Peyer's patch (tissue), 4 donors: ENCODE results near the gene OR5AN1. TPM values are rescaled to one million over a fixed set of nuclear protein-coding genes. Genes with fewer than 3 reads are reported as not detected.

Experiments
- DNase-seq, 3 donors: peaks; one replicate each; pipeline ENCODE4 v3.0.0-alpha.2; 2017 to 2019
- H3K27ac ChIP-seq, 4 donors: fragments of 200-600 bp; sonication (generic); one replicate each; pipeline ENCODE4 v1.5.1; 2016 to 2019
- H3K27me3 ChIP-seq, 2 donors: fragments of 200-600 bp; sonication (generic); one replicate each; pipeline ENCODE4 v1.5.1; 2019
- H3K36me3 ChIP-seq, 3 donors: fragments of 200-600 bp; sonication (generic); one replicate each; pipeline ENCODE4 v1.5.1; 2016 to 2019
- H3K4me1 ChIP-seq, 4 donors: fragments of 200-600 bp; sonication (generic); one replicate each; pipeline ENCODE4 v1.5.1; 2016 to 2019
- H3K4me3 ChIP-seq, 4 donors: fragments of 200-600 bp; sonication (generic); 1 replicate in 3 of 4; 2 replicates in 1 of 4; pipeline ENCODE4 v1.5.1; 2016 to 2019; ENCODE audit warnings: mild to moderate bottlenecking in 1 of 4
- H3K9me3 ChIP-seq, 4 donors: fragments of 200-600 bp; sonication (generic); one replicate each; pipeline ENCODE4 v1.5.1; 2016 to 2019; ENCODE audit warnings: mild to moderate bottlenecking in 1 of 4
- CTCF ChIP-seq, 6 experiments: fragments of 450-650 bp in 4 of 6; fragments of 200-600 bp in 2 of 6; sonication (generic) in 1 of 6; IDR thresholded peaks; one replicate each; pipeline ENCODE4 v1.5.1; 2017 to 2019; ENCODE audit warnings: antibody characterized with exemption in 6 of 6, mild to moderate bottlenecking in 3 of 6, moderate library complexity in 1 of 6
- POLR2A ChIP-seq, 2 donors: fragments of 450-650 bp; IDR thresholded peaks; one replicate each; pipeline ENCODE4 v1.5.1; 2017; ENCODE audit warnings: antibody characterized with exemption in 2 of 2, mild to moderate bottlenecking in 2 of 2, moderate library complexity in 2 of 2
- total RNA-seq, 4 donors: library from RNA; depleted of rRNA; stranded (reverse); fragments of >200 nt; gene quantifications; one replicate each; pipeline ENCODE4 v1.1.0, GENCODE V29; 2016

Gene OR5AN1
- total RNA-seq, 4 donors from 2014 or later: not detected

DNA sequence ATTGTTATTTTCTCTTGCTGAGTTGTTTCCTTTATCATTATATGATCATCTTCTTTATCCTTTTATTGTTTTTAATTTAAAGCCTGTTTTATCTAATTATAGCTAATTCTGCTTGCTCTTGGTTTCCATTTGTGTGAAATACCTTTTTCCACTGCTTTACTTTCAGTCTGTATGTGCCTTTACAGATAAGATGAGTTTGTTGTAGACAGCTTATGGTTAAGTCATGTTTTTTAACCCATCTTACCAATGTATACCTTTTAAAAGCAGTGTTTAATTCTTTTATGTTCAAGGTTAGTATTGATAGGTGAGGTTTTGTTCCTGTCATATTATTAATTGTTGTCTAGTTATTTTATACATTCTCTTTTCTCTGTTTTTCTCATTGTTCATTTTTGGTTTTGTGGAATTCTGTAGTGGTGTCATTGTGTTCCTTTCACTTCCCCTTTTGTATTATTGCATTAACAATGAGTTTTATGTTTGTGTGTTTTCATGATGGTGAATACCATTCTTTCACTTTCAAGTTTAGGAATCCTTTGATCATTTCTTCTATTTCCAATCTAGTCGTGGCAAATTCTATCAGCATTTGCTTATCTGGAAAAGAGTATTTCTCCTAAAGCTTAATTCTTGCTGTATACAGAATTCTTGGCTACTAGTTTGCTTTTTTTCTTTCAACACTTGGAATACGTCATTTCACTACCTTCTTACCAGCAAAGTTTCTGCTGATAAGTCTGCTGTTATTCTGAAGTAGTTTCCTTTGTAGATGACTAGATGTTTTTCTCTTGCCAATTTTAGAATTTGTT, 21.8 kb downstream of the OR5AN1 start:
- Histone ChIP-seq H3K27ac (no peak overlapping the region), H3K4me3 (no peak overlapping the region), H3K27me3 (no peaks in the 10 kb centered on the region), H3K9me3 (no peaks in the 10 kb centered on the region), H3K36me3 (no peaks in the 10 kb centered on the region), H3K4me1 (no peaks in the 10 kb centered on the region)
- TF ChIP-seq POLR2A (IDR thresholded peaks at IDR 0.05): no peak
- TF ChIP-seq CTCF (IDR thresholded peaks at IDR 0.05): no peak
- no peak for DNase-seq

DNA sequence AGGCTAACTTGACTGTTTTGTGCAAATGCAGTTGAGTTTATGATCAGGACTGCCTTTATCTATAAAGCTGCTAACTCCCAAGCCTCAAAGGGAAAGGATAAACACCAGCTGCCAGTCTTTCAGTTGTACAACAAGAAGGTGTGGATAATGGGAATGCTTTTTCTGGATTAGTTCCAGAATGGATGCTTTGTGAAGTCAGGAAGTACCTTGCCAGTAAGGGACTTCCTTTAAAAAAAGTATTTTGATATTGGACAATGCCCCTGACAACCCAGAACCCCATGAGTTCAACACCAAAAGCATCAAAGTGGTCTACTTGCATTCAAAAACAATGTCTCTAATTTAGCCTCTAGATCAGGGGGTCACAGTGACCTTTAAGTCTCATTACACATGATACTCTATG, 35.5 kb downstream of the OR5AN1 start:
- Histone ChIP-seq H3K4me3 (no peak overlapping the region), H3K27ac (no peak overlapping the region), H3K4me1 (no peaks in the 10 kb centered on the region), H3K36me3 (no peaks in the 10 kb centered on the region), H3K9me3 (no peaks in the 10 kb centered on the region), H3K27me3 (no peaks in the 10 kb centered on the region)
- TF ChIP-seq POLR2A (IDR thresholded peaks at IDR 0.05) (no peak), CTCF (IDR thresholded peaks at IDR 0.05) (no peak)
- DNase-seq: no peak

DNA sequence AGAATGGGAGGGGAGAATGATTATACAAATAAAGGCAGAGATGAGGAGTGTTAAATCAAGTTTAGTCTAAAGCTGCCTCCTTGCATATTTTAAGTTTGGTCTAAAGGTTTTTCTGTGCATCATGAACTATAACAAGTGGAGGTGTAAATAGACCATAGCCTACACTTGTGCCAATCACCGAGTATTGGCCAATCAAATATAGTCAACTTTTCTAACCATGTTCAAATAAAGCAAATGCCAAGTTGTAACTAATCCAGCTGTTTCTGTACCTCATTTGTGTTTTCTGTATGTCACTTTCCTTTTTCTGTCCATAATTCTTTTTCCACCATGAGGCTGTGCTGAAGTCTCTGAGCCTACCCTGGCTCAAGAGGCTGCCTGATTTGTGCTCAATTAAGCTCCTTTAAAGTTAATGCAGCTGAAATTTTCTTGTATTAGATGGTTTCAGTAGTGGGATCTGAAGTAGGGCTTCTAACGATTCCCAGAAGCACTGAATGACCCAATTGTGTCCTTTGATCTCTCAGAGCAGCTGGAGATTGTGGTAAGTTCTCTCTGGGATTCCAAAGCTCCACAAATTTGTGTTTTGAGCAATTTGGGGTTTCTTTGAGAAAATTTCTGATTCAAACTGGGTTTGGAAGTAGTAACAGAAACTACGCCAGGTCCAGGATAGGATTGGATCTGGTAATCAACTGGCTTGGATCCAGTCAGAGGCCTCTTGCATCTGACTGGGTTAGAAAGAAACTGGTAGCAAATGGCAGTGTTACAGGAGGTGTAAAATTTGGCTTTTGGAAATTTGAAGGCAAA, 42.0 kb downstream of the OR5AN1 start:
- Histone ChIP-seq H3K4me1 (no peaks in the 10 kb centered on the region), H3K9me3 (peaks cover 0 to 5% (median 0%) of the 10 kb centered on the region in 4 donors), H3K27ac (no peak overlapping the region), H3K27me3 (no peaks in the 10 kb centered on the region), H3K4me3 (no peak overlapping the region), H3K36me3 (no peaks in the 10 kb centered on the region)
- DNase-seq: no peak
- TF ChIP-seq POLR2A (IDR thresholded peaks at IDR 0.05) (no peak), CTCF (IDR thresholded peaks at IDR 0.05) (no peak)

DNA sequence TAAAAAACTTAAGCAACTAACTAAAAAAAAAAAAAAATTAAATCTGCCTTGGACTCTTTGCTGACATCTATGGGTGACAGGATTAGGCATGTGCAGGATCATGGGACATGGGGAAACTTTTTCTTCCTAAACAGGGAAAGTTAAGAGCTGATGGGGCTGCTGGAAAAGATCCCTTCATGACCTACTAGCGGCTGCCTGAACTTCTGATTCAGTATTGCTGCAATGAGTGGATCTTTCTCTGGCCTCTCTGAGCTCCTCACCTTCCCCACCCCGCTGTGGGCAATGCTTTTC, 42.5 kb downstream of the OR5AN1 start:
- Histone ChIP-seq H3K27me3 (no peaks in the 10 kb centered on the region), H3K36me3 (no peaks in the 10 kb centered on the region), H3K4me1 (no peaks in the 10 kb centered on the region), H3K27ac (no peak overlapping the region), H3K9me3 (peaks cover 0 to 5% (median 0%) of the 10 kb centered on the region in 4 donors), H3K4me3 (no peak overlapping the region)
- no peak for DNase-seq
- no peak for TF ChIP-seq CTCF (IDR thresholded peaks at IDR 0.05)

- DNase-seq: no peak
- Histone ChIP-seq H3K4me1 (no peaks in the 10 kb centered on the region), H3K4me3 (no peak overlapping the region), H3K27ac (no peak overlapping the region), H3K9me3 (peaks cover 0 to 5% (median 0%) of the 10 kb centered on the region in 4 donors), H3K27me3 (no peaks in the 10 kb centered on the region), H3K36me3 (no peaks in the 10 kb centered on the region)
- no peak for TF ChIP-seq POLR2A (IDR thresholded peaks at IDR 0.05)
- TF ChIP-seq CTCF (IDR thresholded peaks at IDR 0.05): no peak
Measured at GRCh38 chr11:59403546-59403945, 44.9 kb downstream of the OR5AN1 start.
